PC-9 (cell line): Measurements from ENCODE around the gene TCEAL3. TPM values are rescaled to one million over a fixed set of nuclear protein-coding genes. Genes with fewer than 3 reads are reported as not detected.

ENCODE experiments used
- BruUV-seq: library from RNA; stranded (reverse); fragments of 400-500 nt; replicated peaks from 2 replicates; lab custom pipeline; 2021; lab: Mats Ljungman, UMichigan
- CTCF ChIA-PET: fragments of 300-600 bp; sonication (Branson Sonifier 250); formaldehyde crosslinking; loops from one replicate; lab custom pipeline; 2022; ENCODE audit warnings: antibody characterized with exemption; lab: Charles Lee
- POLR2A ChIA-PET: fragments of 300-600 bp; sonication (Branson Sonifier 250); formaldehyde crosslinking; loops from one replicate; lab custom pipeline; 2022; ENCODE audit warnings: antibody characterized with exemption; ENCODE audit not compliant: unreplicated experiment; lab: Charles Lee
- DNase-seq, 2 experiments: peaks; one replicate each; pipeline versions ENCODE4 v3.0.0 to v3.0.0-alpha.2; 2015 to 2022; ENCODE audit warnings: mixed read lengths in 1 of 2
- H2AFZ ChIP-seq: fragments of 200-600 bp; sonication (generic); 2 replicates; pipeline ENCODE4 v1.8.1; 2017; ENCODE audit warnings: antibody characterized with exemption
- H3F3A ChIP-seq: fragments of 200-600 bp; sonication (generic); 2 replicates; pipeline ENCODE4 v1.8.1; 2017; ENCODE audit warnings: antibody characterized with exemption, mild to moderate bottlenecking, low read depth; ENCODE audit not compliant: insufficient read depth
- H3K27ac ChIP-seq: fragments of 200-600 bp; sonication (generic); 2 replicates; pipeline ENCODE4 v1.6.1; 2016; ENCODE audit warnings: mixed run types
- H3K27me3 ChIP-seq: fragments of 200-600 bp; sonication (generic); 2 replicates; pipeline ENCODE4 v1.6.1; 2016; ENCODE audit warnings: low read depth, mixed run types; ENCODE audit not compliant: insufficient read depth
- H3K36me3 ChIP-seq: fragments of 200-600 bp; sonication (generic); 2 replicates; pipeline ENCODE4 v1.6.1; 2016; ENCODE audit warnings: low read depth, mixed run types
- H3K4me1 ChIP-seq: fragments of 200-600 bp; sonication (generic); replicated peaks from 2 replicates; pipeline ENCODE4 v1.6.1; 2016; ENCODE audit warnings: mixed run types; ENCODE audit not compliant: insufficient read depth
- H3K4me2 ChIP-seq: fragments of 200-600 bp; sonication (generic); 2 replicates; pipeline ENCODE4 v1.6.1; 2017; ENCODE audit warnings: mixed run types
- H3K4me3 ChIP-seq: fragments of 200-600 bp; sonication (generic); 2 replicates; pipeline ENCODE4 v1.6.1; 2016; ENCODE audit warnings: mixed run types
- H3K79me2 ChIP-seq: fragments of 200-600 bp; sonication (generic); 2 replicates; pipeline ENCODE4 v1.6.1; 2017; ENCODE audit warnings: low read depth, mixed run types
- H3K9me2 ChIP-seq: fragments of 200-600 bp; sonication (generic); 2 replicates; pipeline ENCODE4 v1.8.1; 2017; ENCODE audit warnings: mild to moderate bottlenecking; ENCODE audit not compliant: insufficient read depth
- H3K9me3 ChIP-seq: fragments of 200-600 bp; sonication (generic); 2 replicates; pipeline ENCODE4 v1.8.1; 2016; ENCODE audit warnings: low read depth; ENCODE audit not compliant: insufficient read depth
- H4K20me1 ChIP-seq: fragments of 200-600 bp; sonication (generic); 2 replicates; pipeline ENCODE4 v1.8.1; 2017; ENCODE audit not compliant: insufficient read depth
- CTCF ChIP-seq: fragments of 200-600 bp; sonication (generic); conservative IDR thresholded peaks from 2 replicates; pipeline ENCODE4 v1.6.1; 2017; ENCODE audit warnings: mixed run types, antibody characterized with exemption, mild to moderate bottlenecking, moderate library complexity
- EZH2 ChIP-seq: fragments of 200-600 bp; sonication (generic); IDR thresholded peaks from 2 replicates; pipeline ENCODE4 v1.8.0; 2017; ENCODE audit warnings: antibody characterized with exemption, low read depth
- intact Hi-C: fragments of 100-400 bp; cut with micrococcal nuclease; formaldehyde crosslinking; loops from one replicate; pipeline ENCODE4 v1.10.0; 2022; ENCODE audit not compliant: unreplicated experiment
- total RNA-seq: library from RNA; stranded (reverse); gene quantifications from 2 replicates; pipeline ENCODE4 v1.2.3, GENCODE V29; 2021

The TCEAL3 gene
- total RNA-seq, 1 experiment from 2014 or later, result 12.8 TPM

- Histone ChIP-seq H3F3A (no peaks in the 10 kb centered on the region; the same call in 1 of the 2 replicates), H3K9me2 (no peaks in the 10 kb centered on the region), H3K36me3 (no peaks in the 10 kb centered on the region), H3K4me1 (peaks cover 10% of the 10 kb centered on the region; the same call in 1 of the 2 replicates), H3K27ac (no peak overlapping the region), H3K4me3 (peak overlapping the region; percentile 65), H3K9me3 (no peaks in the 10 kb centered on the region), H3K27me3 (no peaks in the 10 kb centered on the region), H3K79me2 (no peaks in the 10 kb centered on the region), H3K4me2 (peak overlapping the region; percentile 81), H4K20me1 (no peaks in the 10 kb centered on the region), H2AFZ (peak overlapping the region; percentile 68; the same call in 1 of the 2 replicates)
- no peak for DNase-seq
- no peak for TF ChIP-seq EZH2
- TF ChIP-seq CTCF, result no peak
- intact Hi-C loops, result no loop called here
- BruUV-seq, result no TSS peak
- POLR2A ChIA-PET, result no interaction called here
- CTCF ChIA-PET, result no interaction called here
Observed at GRCh38 chrX:103608306-103608963, 672 bp downstream of the TCEAL3 start.

- POLR2A ChIA-PET, result no interaction called here
- intact Hi-C loops, result no loop called here
- Histone ChIP-seq H4K20me1 (no peaks in the 10 kb centered on the region), H3K4me3 (no peak overlapping the region), H3K79me2 (no peaks in the 10 kb centered on the region), H3K4me2 (no peak overlapping the region), H3F3A (peaks cover 15% of the 10 kb centered on the region), H3K4me1 (peaks cover 29% of the 10 kb centered on the region), H3K27ac (no peak overlapping the region), H2AFZ (no peak overlapping the region), H3K9me3 (no peaks in the 10 kb centered on the region; the same call in 1 of the 2 replicates), H3K36me3 (no peaks in the 10 kb centered on the region), H3K9me2 (no peaks in the 10 kb centered on the region), H3K27me3 (no peaks in the 10 kb centered on the region)
- no peak for DNase-seq
- CTCF ChIA-PET, result no interaction called here
- TF ChIP-seq EZH2, result no peak
- TF ChIP-seq CTCF, result no peak
- BruUV-seq, result no TSS peak
Observed at GRCh38 chrX:103610282-103610681, 2.5 kb downstream of the TCEAL3 start.

- no TSS peak for BruUV-seq
- no peaks in the 10 kb centered on the region for H3K27me3 ChIP-seq
- H3K79me2 ChIP-seq, result peaks cover 3% of the 10 kb centered on the region; the same call in 1 of the 2 replicates
- no peaks in the 10 kb centered on the region for H4K20me1 ChIP-seq
- H3K9me3 ChIP-seq, result peaks cover 6% of the 10 kb centered on the region; the same call in 1 of the 2 replicates
- TF ChIP-seq EZH2 (no peak), CTCF (no peak)
- ChIA-PET CTCF (no interaction called here), POLR2A (no interaction called here)
- no peak overlapping the region for H2AFZ ChIP-seq
- H3F3A ChIP-seq, result peaks cover 22% of the 10 kb centered on the region
- peak overlapping the region; percentile 86 for H3K27ac ChIP-seq
- no peaks in the 10 kb centered on the region for H3K9me2 ChIP-seq
- H3K4me1 ChIP-seq, result peaks cover 43% of the 10 kb centered on the region
- H3K4me3 ChIP-seq, result no peak overlapping the region
- H3K36me3 ChIP-seq, result peaks cover 4% of the 10 kb centered on the region; the same call in 1 of the 2 replicates
- intact Hi-C loops, result no loop called here
- no peak overlapping the region for H3K4me2 ChIP-seq
- DNase-seq, result no peak
Observed at GRCh38 chrX:103613362-103613890, 5.7 kb downstream of the TCEAL3 start.
